Right lobe of liver (tissue), 4 donors: ENCODE data around the gene FGD5.

Source experiments
- POLR2A ChIP-seq: fragments of 450-650 bp; IDR thresholded peaks from one replicate; pipeline ENCODE4 v1.6.1; 2017; ENCODE audit warnings: antibody characterized with exemption, mild to moderate bottlenecking
- TF ChIP-seq, protein P1 (sequence below), 4 donors: fragments of 200-600 bp in 3 of 4; fragments of 450-650 bp in 1 of 4; IDR thresholded peaks; one replicate each; pipeline versions ENCODE4 v1.5.1 to v1.8.0; 2016 to 2022; ENCODE audit warnings: antibody characterized with exemption in 4 of 4, mild to moderate bottlenecking in 2 of 4
- donor health status: DM: no; HTN: no; CAD: no.
- donor health status: DM: no; HTN: no; CAD: no.
- donor health status: DM: no; HTN: yes; CAD: no.

- TF ChIP-seq, protein P1, sequence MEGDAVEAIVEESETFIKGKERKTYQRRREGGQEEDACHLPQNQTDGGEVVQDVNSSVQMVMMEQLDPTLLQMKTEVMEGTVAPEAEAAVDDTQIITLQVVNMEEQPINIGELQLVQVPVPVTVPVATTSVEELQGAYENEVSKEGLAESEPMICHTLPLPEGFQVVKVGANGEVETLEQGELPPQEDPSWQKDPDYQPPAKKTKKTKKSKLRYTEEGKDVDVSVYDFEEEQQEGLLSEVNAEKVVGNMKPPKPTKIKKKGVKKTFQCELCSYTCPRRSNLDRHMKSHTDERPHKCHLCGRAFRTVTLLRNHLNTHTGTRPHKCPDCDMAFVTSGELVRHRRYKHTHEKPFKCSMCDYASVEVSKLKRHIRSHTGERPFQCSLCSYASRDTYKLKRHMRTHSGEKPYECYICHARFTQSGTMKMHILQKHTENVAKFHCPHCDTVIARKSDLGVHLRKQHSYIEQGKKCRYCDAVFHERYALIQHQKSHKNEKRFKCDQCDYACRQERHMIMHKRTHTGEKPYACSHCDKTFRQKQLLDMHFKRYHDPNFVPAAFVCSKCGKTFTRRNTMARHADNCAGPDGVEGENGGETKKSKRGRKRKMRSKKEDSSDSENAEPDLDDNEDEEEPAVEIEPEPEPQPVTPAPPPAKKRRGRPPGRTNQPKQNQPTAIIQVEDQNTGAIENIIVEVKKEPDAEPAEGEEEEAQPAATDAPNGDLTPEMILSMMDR (IDR thresholded peaks at IDR 0.05), result no peak
- no peak for TF ChIP-seq POLR2A
Observed at GRCh38 chr3:14803981-14804834, 14.6 kb upstream of the FGD5 start.
